Peyer's patch (tissue), 4 donors: ENCODE data around the gene TM4SF5.

ENCODE experiments used
- CTCF ChIP-seq, 6 experiments: fragments of 450-650 bp in 4 of 6; fragments of 200-600 bp in 2 of 6; sonication (generic) in 1 of 6; IDR thresholded peaks; one replicate each; pipeline ENCODE4 v1.5.1; 2017 to 2019; ENCODE audit warnings: antibody characterized with exemption in 6 of 6, mild to moderate bottlenecking in 3 of 6, moderate library complexity in 1 of 6
- POLR2A ChIP-seq, 2 donors: fragments of 450-650 bp; IDR thresholded peaks; one replicate each; pipeline ENCODE4 v1.5.1; 2017; ENCODE audit warnings: antibody characterized with exemption in 2 of 2, mild to moderate bottlenecking in 2 of 2, moderate library complexity in 2 of 2

DNA sequence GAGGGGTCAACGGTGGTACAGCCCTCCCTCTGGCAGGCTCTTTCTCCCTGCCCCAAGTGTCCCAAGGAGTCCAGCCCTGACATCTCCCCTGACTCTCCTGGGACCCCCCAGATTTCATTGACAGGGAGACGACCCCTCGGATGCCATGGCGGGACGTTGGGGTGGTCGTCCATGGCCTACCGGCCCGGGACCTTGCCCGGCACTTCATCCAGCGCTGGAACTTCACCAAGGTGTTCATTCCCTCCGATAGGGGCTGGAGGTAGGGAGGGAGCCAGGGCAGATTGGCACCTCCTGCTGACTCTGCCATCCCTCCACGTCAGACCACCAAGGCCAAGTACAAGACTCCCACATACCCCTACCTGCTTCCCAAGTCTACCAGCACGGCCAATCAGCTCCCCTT is 45.1 kb downstream of the TM4SF5 start:
- TF ChIP-seq POLR2A (IDR thresholded peaks at IDR 0.05), result no peak
- TF ChIP-seq CTCF (IDR thresholded peaks at IDR 0.05), result no peak
